Neuron (in vitro differentiated cells): ENCODE results near the gene DIP2B.
"Not testable (repeated sequence)": the region's sequence is repeated elsewhere in the genome, so short reads cannot be mapped to it uniquely, and the experiment has no call there.

ENCODE experiments used
- H2AFZ ChIP-seq: one replicate; pipeline ENCODE4 v1.6.1; 2013; ENCODE audit warnings: low read depth, mild to moderate bottlenecking, inconsistent platforms, low read length, moderate library complexity
- H3K27me3 ChIP-seq: one replicate; pipeline ENCODE4 v1.6.1; 2013; ENCODE audit warnings: low read length; ENCODE audit not compliant: insufficient read depth
- H3K36me3 ChIP-seq: one replicate; pipeline ENCODE4 v1.6.1; 2013; ENCODE audit warnings: low read length; ENCODE audit not compliant: insufficient read depth
- H3K4me1 ChIP-seq: one replicate; pipeline ENCODE4 v1.6.1; 2013; ENCODE audit warnings: low read length; ENCODE audit not compliant: insufficient read depth
- H3K4me3 ChIP-seq: 2 replicates; pipeline ENCODE4 v1.5.1; 2013; ENCODE audit warnings: mild to moderate bottlenecking, low read length, moderate library complexity
- H3K9me3 ChIP-seq: one replicate; pipeline ENCODE4 v1.6.1; 2013; ENCODE audit warnings: low read length

The DIP2B gene

GRCh38 chr12:50546441-50547318 is 41.9 kb downstream of the DIP2B start:
- peaks cover 10% of the 10 kb centered on the region for H3K4me1 ChIP-seq
- H3K9me3 ChIP-seq = peaks cover 4% of the 10 kb centered on the region
- no peak overlapping the region for H2AFZ ChIP-seq
- H3K27me3 ChIP-seq = no peaks in the 10 kb centered on the region
- no peak overlapping the region for H3K4me3 ChIP-seq
- H3K36me3 ChIP-seq = no peaks in the 10 kb centered on the region

GRCh38 chr12:50547742-50548141 is 43.0 kb downstream of the DIP2B start:
- H3K4me1 ChIP-seq = peaks cover 10% of the 10 kb centered on the region
- H3K9me3 ChIP-seq = peaks cover 4% of the 10 kb centered on the region

GRCh38 chr12:50549885-50550284 is 45.1 kb downstream of the DIP2B start:
- Histone ChIP-seq H3K4me1 (peaks cover 10% of the 10 kb centered on the region), H3K36me3 (no peaks in the 10 kb centered on the region), H3K27me3 (no peaks in the 10 kb centered on the region), H2AFZ (no peak overlapping the region), H3K9me3 (peaks cover 4% of the 10 kb centered on the region), H3K4me3 (no peak overlapping the region)

More at GRCh38 chr12:50547742-50548141, 43.0 kb downstream of the DIP2B start:
- no peaks in the 10 kb centered on the region for H3K36me3 ChIP-seq
- H2AFZ ChIP-seq = no peak overlapping the region
- H3K4me3 ChIP-seq = no peak overlapping the region
- no peaks in the 10 kb centered on the region for H3K27me3 ChIP-seq

GRCh38 chr12:50550530-50551223 is 45.9 kb downstream of the DIP2B start:
- Histone ChIP-seq H3K4me3 (no peak overlapping the region), H3K27me3 (no peaks in the 10 kb centered on the region), H2AFZ (no peak overlapping the region), H3K36me3 (no peaks in the 10 kb centered on the region), H3K9me3 (peaks cover 4% of the 10 kb centered on the region), H3K4me1 (peaks cover 10% of the 10 kb centered on the region)

- H3K36me3 ChIP-seq = no peaks in the 10 kb centered on the region
- H2AFZ ChIP-seq = no peak overlapping the region
- H3K27me3 ChIP-seq = no peaks in the 10 kb centered on the region
- no peaks in the 10 kb centered on the region for H3K4me1 ChIP-seq
- peaks cover 4% of the 10 kb centered on the region for H3K9me3 ChIP-seq
- no peak overlapping the region for H3K4me3 ChIP-seq
Measured at GRCh38 chr12:50551866-50552265, 47.1 kb downstream of the DIP2B start.

GRCh38 chr12:50554651-50555050 is 49.9 kb downstream of the DIP2B start:
- Histone ChIP-seq H3K27me3 (no peaks in the 10 kb centered on the region), H3K9me3 (peaks cover 4% of the 10 kb centered on the region), H3K4me3 (no peak overlapping the region), H2AFZ (no peak overlapping the region), H3K36me3 (no peaks in the 10 kb centered on the region), H3K4me1 (no peaks in the 10 kb centered on the region)

- no peak overlapping the region for H3K4me3 ChIP-seq
- H3K9me3 ChIP-seq = peaks cover 4% of the 10 kb centered on the region
- H2AFZ ChIP-seq = no peak overlapping the region
- H3K36me3 ChIP-seq = no peaks in the 10 kb centered on the region
- H3K27me3 ChIP-seq = no peaks in the 10 kb centered on the region
- H3K4me1 ChIP-seq = no peaks in the 10 kb centered on the region
Measured at GRCh38 chr12:50555471-50555885, 50.7 kb downstream of the DIP2B start.

GRCh38 chr12:50556273-50556672 is 51.5 kb downstream of the DIP2B start:
- H2AFZ ChIP-seq = no peak overlapping the region
- H3K4me3 ChIP-seq = no peak overlapping the region
- H3K4me1 ChIP-seq = no peaks in the 10 kb centered on the region
- H3K36me3 ChIP-seq = no peaks in the 10 kb centered on the region
- H3K27me3 ChIP-seq = no peaks in the 10 kb centered on the region
- peaks cover 1% of the 10 kb centered on the region for H3K9me3 ChIP-seq

GRCh38 chr12:50556796-50557195 is 52.0 kb downstream of the DIP2B start:
- H3K36me3 ChIP-seq, H3K4me3 ChIP-seq, H3K4me1 ChIP-seq, H3K9me3 ChIP-seq, H3K27me3 ChIP-seq, H2AFZ ChIP-seq: not testable (repeated sequence)

GRCh38 chr12:50557421-50557820 is 52.6 kb downstream of the DIP2B start:
- Histone ChIP-seq H3K9me3 (no peaks in the 10 kb centered on the region), H3K4me3 (no peak overlapping the region), H2AFZ (no peak overlapping the region), H3K36me3 (no peaks in the 10 kb centered on the region), H3K27me3 (no peaks in the 10 kb centered on the region), H3K4me1 (no peaks in the 10 kb centered on the region)

GRCh38 chr12:50558970-50559369 is 54.2 kb downstream of the DIP2B start:
- Histone ChIP-seq H3K36me3 (no peaks in the 10 kb centered on the region), H3K4me1 (no peaks in the 10 kb centered on the region), H3K4me3 (no peak overlapping the region), H2AFZ (no peak overlapping the region), H3K9me3 (no peaks in the 10 kb centered on the region), H3K27me3 (no peaks in the 10 kb centered on the region)

GRCh38 chr12:50562520-50563433 is 58.0 kb downstream of the DIP2B start:
- Histone ChIP-seq H3K27me3 (no peaks in the 10 kb centered on the region), H3K4me3 (no peak overlapping the region), H3K9me3 (no peaks in the 10 kb centered on the region), H3K36me3 (no peaks in the 10 kb centered on the region), H2AFZ (no peak overlapping the region), H3K4me1 (no peaks in the 10 kb centered on the region)

- Histone ChIP-seq H3K4me1 (no peaks in the 10 kb centered on the region), H3K4me3 (no peak overlapping the region), H3K36me3 (no peaks in the 10 kb centered on the region)
Measured at GRCh38 chr12:50563434-50563787, 58.6 kb downstream of the DIP2B start.

More at GRCh38 chr12:50563434-50563787, 58.6 kb downstream of the DIP2B start:
- Histone ChIP-seq H3K27me3 (no peaks in the 10 kb centered on the region), H3K9me3 (no peaks in the 10 kb centered on the region), H2AFZ (no peak overlapping the region)
